SJSA1 (cell line): Measurements from ENCODE around the gene MAOA. TPM values are rescaled to one million over a fixed set of nuclear protein-coding genes. Genes with fewer than 3 reads are reported as not detected.

Experiments
- total RNA-seq: library from RNA; depleted of rRNA; stranded (reverse); fragments of >200 nt; shearing (Covaris generic); gene quantifications from 2 replicates; pipeline ENCODE4 v1.2.3, GENCODE V29; 2014; rRNA removed

MAOA gene
- total RNA-seq, 1 experiment from 2014 or later: 7.1 TPM

Other genes with a start within 250 kb of the MAOA start
- not detected in 2 replicates for gene MAOB, start 226.2 kb downstream of the MAOA start, total RNA-seq